Omental fat pad (tissue), 4 donors: ENCODE data around the gene BIRC7. TPM values are rescaled to one million over a fixed set of nuclear protein-coding genes. Genes with fewer than 3 reads are reported as not detected.

Experiments used
- ATAC-seq: fragments of 150-250 bp; one replicate; pipeline ENCODE4 v1.9.1; 2016; ENCODE audit warnings: mild to moderate bottlenecking, moderate library complexity; ENCODE audit not compliant: low FRiP score
- DNase-seq: peaks from one replicate; pipeline ENCODE4 v3.0.0-alpha.2; 2019; ENCODE audit warnings: low spot score
- CTCF ChIP-seq, 3 donors: fragments of 450-650 bp; IDR thresholded peaks; one replicate each; pipeline ENCODE4 v1.5.1; 2016 to 2017; ENCODE audit warnings: antibody characterized with exemption in 3 of 3, mild to moderate bottlenecking in 3 of 3, moderate library complexity in 2 of 3
- total RNA-seq, 4 donors: library from RNA; depleted of rRNA; stranded (reverse); fragments of >200 nt; gene quantifications; one replicate each; pipeline ENCODE4 v1.1.0, GENCODE V29; 2016

BIRC7 gene
- total RNA-seq, 4 donors from 2014 or later: 0.48 to 3.0 TPM; not detected in 2

GRCh38 chr20:63264519-63264918 is 28.8 kb downstream of the BIRC7 start:
- no peak for ATAC-seq
- no peak for TF ChIP-seq CTCF (IDR thresholded peaks at IDR 0.05)
- no peak for DNase-seq

- no peak for ATAC-seq
- TF ChIP-seq CTCF (IDR thresholded peaks at IDR 0.05): no peak
- no peak for DNase-seq
These were observed 30.3 kb downstream of the BIRC7 start for GRCh38 chr20:63265891-63266515.

- no peak for ATAC-seq
- no peak for DNase-seq
- no peak for TF ChIP-seq CTCF (IDR thresholded peaks at IDR 0.05)
These were observed 32.0 kb downstream of the BIRC7 start for GRCh38 chr20:63267691-63268090.

- TF ChIP-seq CTCF (IDR thresholded peaks at IDR 0.05): no peak
- DNase-seq (no peak), ATAC-seq (no peak)
These were observed 32.6 kb downstream of the BIRC7 start for GRCh38 chr20:63268256-63268655.

- no peak for DNase-seq
- no peak for TF ChIP-seq CTCF (IDR thresholded peaks at IDR 0.05)
- no peak for ATAC-seq
These were observed 33.1 kb downstream of the BIRC7 start for GRCh38 chr20:63268671-63269439.

GRCh38 chr20:63269724-63270123 is 34.0 kb downstream of the BIRC7 start:
- TF ChIP-seq CTCF (IDR thresholded peaks at IDR 0.05): no peak
- no peak for ATAC-seq

More at GRCh38 chr20:63269724-63270123, 34.0 kb downstream of the BIRC7 start:
- no peak for DNase-seq
